ENCODE data around the gene GDF7. TPM values are rescaled to one million over a fixed set of nuclear protein-coding genes. Genes with fewer than 3 reads are reported as not detected.

The GDF7 gene
- polyA plus RNA-seq, 1 of the 3 experiments (the other 2 are of a cell fraction): 0.02 TPM

GRCh38 chr2:20670315-20671035, 3.5 kb downstream of the GDF7 start:
- Histone ChIP-seq H3K4me1 (ENCODE audit: control insufficient read depth in 1 of 2, insufficient read depth in 2 of 2, low read depth in 1 of 2, low read length in 1 of 2) (peaks cover 4 to 24% of the 10 kb centered on the region in 2 experiments; a peak in 3 of 4 replicates), H3K27me3 (ENCODE audit: insufficient read depth) (peaks cover 59% of the 10 kb centered on the region), H3F3A (replicated peaks; ENCODE audit: insufficient read depth) (peaks cover 4% of the 10 kb centered on the region), H3K36me3 (replicated peaks in 1 of 2; ENCODE audit: control insufficient read depth in 1 of 2, insufficient read depth in 2 of 2, low read length in 1 of 2) (no peaks in the 10 kb centered on the region), H2AFZ (ENCODE audit: low read depth) (no peak overlapping the region), H3K4me3 (ENCODE audit: low read depth in 2 of 2, low read length in 1 of 2) (no peak overlapping the region; a peak in 1 of 4 replicates), H3K9me3 (no peaks in the 10 kb centered on the region), H3K4me2 (no peak overlapping the region), H3K9ac (no peak overlapping the region), H3K79me2 (ENCODE audit: insufficient read depth) (no peaks in the 10 kb centered on the region), H3K9me2 (no peaks in the 10 kb centered on the region), H4K20me1 (ENCODE audit: insufficient read depth) (no peaks in the 10 kb centered on the region), H3K27ac (ENCODE audit: low read depth in 2 of 2, low read length in 1 of 2) (no peak overlapping the region)
- TF ChIP-seq FOXJ3 (CRISPR knock-in tag; IDR thresholded peaks at IDR 0.05) (no peak), CTCF (IDR thresholded peaks at IDR 0.05) (no peak), RAD21 (IDR thresholded peaks at IDR 0.05; ENCODE audit: low read length) (no peak), EZH2phosphoT487 (IDR thresholded peaks at IDR 0.05; ENCODE audit: borderline replicate concordance, low read depth) (no peak; the same call in 1 of the 2 replicates)
- POLR2A ChIA-PET: interaction anchor here (0.7 kb wide), 1 partner anchor 12 kb away, joined by 3 read pairs; no protein-coding TSS in a partner anchor
- peak; percentile 70 for DNase-seq
- CTCF ChIA-PET: interaction anchor here (1.0 to 10.2 kb wide), 11 partner anchors 7 to 447 kb away, joined by 3 to 232 read pairs (median 4); partner anchors contain the start of genes GDF7 and HS1BP3
- WGBS (ENCODE audit: low lambda C conversion rate): 48% methylated on average over 29 of the region's 83 CpGs

- Histone ChIP-seq H3K9me3 (no peaks in the 10 kb centered on the region), H3K4me2 (no peak overlapping the region), H3K79me2 (ENCODE audit: insufficient read depth) (no peaks in the 10 kb centered on the region), H3K27me3 (ENCODE audit: insufficient read depth) (peaks cover 52% of the 10 kb centered on the region), H3K4me1 (ENCODE audit: control insufficient read depth in 1 of 2, insufficient read depth in 2 of 2, low read depth in 1 of 2, low read length in 1 of 2) (peaks cover 5 to 17% of the 10 kb centered on the region in 2 experiments; a peak in 2 of 4 replicates), H3K27ac (ENCODE audit: low read depth in 2 of 2, low read length in 1 of 2) (no peak overlapping the region), H2AFZ (ENCODE audit: low read depth) (no peak overlapping the region), H3K9me2 (no peaks in the 10 kb centered on the region), H3K4me3 (ENCODE audit: low read depth in 2 of 2, low read length in 1 of 2) (peak overlapping the region in 1 of 2 experiments; percentile 2; a peak in 1 of 4 replicates), H4K20me1 (ENCODE audit: insufficient read depth) (no peaks in the 10 kb centered on the region), H3F3A (replicated peaks; ENCODE audit: insufficient read depth) (peaks cover 6% of the 10 kb centered on the region), H3K36me3 (replicated peaks in 1 of 2; ENCODE audit: control insufficient read depth in 1 of 2, insufficient read depth in 2 of 2, low read length in 1 of 2) (no peaks in the 10 kb centered on the region), H3K9ac (no peak overlapping the region)
- DNase-seq: peak; percentile 66
- CTCF ChIA-PET: interaction anchor here (0.9 to 10.2 kb wide), 10 partner anchors 8 to 292 kb away, joined by 3 to 232 read pairs (median 4); partner anchors contain the start of gene GDF7
- POLR2A ChIA-PET: interaction anchor here (0.6 kb wide), 1 partner anchor 8 kb away, joined by 3 read pairs; no protein-coding TSS in a partner anchor
- 25% methylated on average over 35 of the region's 60 CpGs for WGBS (ENCODE audit: low lambda C conversion rate)
- no peak for TF ChIP-seq RFX5 (IDR thresholded peaks at IDR 0.05; ENCODE audit: low read length)
- no peak for TF ChIP-seq CHD2 (IDR thresholded peaks at IDR 0.05; ENCODE audit: low read length, partially characterized antibody)
- no peak for TF ChIP-seq RCOR1 (IDR thresholded peaks at IDR 0.05; ENCODE audit: low read length)
- TF ChIP-seq SMC3 (IDR thresholded peaks at IDR 0.05; ENCODE audit: low read depth, low read length): no peak
- TF ChIP-seq SIN3A (IDR thresholded peaks at IDR 0.05; ENCODE audit: borderline replicate concordance, low read depth, low read length): no peak
- TF ChIP-seq, protein P1, sequence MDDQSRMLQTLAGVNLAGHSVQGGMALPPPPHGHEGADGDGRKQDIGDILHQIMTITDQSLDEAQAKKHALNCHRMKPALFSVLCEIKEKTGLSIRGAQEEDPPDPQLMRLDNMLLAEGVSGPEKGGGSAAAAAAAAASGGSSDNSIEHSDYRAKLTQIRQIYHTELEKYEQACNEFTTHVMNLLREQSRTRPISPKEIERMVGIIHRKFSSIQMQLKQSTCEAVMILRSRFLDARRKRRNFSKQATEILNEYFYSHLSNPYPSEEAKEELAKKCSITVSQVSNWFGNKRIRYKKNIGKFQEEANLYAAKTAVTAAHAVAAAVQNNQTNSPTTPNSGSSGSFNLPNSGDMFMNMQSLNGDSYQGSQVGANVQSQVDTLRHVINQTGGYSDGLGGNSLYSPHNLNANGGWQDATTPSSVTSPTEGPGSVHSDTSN (IDR thresholded peaks at IDR 0.05): no peak
- no peak for TF ChIP-seq ZBTB33 (IDR thresholded peaks at IDR 0.05; ENCODE audit: borderline replicate concordance, low read depth)
- TF ChIP-seq MAX (IDR thresholded peaks at IDR 0.05; ENCODE audit: low read depth): no peak
- TF ChIP-seq, protein P2, sequence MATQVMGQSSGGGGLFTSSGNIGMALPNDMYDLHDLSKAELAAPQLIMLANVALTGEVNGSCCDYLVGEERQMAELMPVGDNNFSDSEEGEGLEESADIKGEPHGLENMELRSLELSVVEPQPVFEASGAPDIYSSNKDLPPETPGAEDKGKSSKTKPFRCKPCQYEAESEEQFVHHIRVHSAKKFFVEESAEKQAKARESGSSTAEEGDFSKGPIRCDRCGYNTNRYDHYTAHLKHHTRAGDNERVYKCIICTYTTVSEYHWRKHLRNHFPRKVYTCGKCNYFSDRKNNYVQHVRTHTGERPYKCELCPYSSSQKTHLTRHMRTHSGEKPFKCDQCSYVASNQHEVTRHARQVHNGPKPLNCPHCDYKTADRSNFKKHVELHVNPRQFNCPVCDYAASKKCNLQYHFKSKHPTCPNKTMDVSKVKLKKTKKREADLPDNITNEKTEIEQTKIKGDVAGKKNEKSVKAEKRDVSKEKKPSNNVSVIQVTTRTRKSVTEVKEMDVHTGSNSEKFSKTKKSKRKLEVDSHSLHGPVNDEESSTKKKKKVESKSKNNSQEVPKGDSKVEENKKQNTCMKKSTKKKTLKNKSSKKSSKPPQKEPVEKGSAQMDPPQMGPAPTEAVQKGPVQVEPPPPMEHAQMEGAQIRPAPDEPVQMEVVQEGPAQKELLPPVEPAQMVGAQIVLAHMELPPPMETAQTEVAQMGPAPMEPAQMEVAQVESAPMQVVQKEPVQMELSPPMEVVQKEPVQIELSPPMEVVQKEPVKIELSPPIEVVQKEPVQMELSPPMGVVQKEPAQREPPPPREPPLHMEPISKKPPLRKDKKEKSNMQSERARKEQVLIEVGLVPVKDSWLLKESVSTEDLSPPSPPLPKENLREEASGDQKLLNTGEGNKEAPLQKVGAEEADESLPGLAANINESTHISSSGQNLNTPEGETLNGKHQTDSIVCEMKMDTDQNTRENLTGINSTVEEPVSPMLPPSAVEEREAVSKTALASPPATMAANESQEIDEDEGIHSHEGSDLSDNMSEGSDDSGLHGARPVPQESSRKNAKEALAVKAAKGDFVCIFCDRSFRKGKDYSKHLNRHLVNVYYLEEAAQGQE (IDR thresholded peaks at IDR 0.05; ENCODE audit: low read depth, low read length): no peak
These were observed 4.2 kb downstream of the GDF7 start for GRCh38 chr2:20671036-20671735.
